K562 (cell line): ENCODE data around the gene SCPEP1. TPM values are rescaled to one million over a fixed set of nuclear protein-coding genes. Genes with fewer than 3 reads are reported as not detected.

Source experiments
- ATAC-seq: fragments of 200-7000 bp; cut with Tn5 transposase; 3 replicates; pipeline ENCODE4 v1.9.1; 2020; ENCODE audit warnings: moderate library complexity
- BruUV-seq: library from RNA; stranded (reverse); fragments of 400-500 nt; replicated peaks from 2 replicates; lab custom pipeline; 2021; lab: Mats Ljungman, UMichigan
- CTCF ChIA-PET: fragments of 300-600 bp; formaldehyde crosslinking; extraction: SDS; loops from one replicate; lab custom pipeline; 2021; ENCODE audit warnings: low intra/inter-chr PET ratio; lab: Yijun Ruan, JAX
- POLR2A ChIA-PET: fragments of 300-600, 350-650 bp; sonication (Branson Sonifier 250); formaldehyde crosslinking; extraction: SDS; loops from one replicate; lab custom pipeline; 2021; ENCODE audit warnings: antibody characterized with exemption, inconsistent platforms; lab: Yijun Ruan, JAX
- DNase-seq, 4 experiments: peaks; one replicate each; pipeline versions ENCODE4 v3.0.0 to v3.0.0-alpha.2; 2011 to 2018; ENCODE audit warnings: low spot score in 3 of 4, mixed read lengths in 3 of 4; ENCODE audit errors: extremely low read depth in 1 of 4
- FAIRE-seq: peaks from 2 replicates; lab custom pipeline; 2011; peaks lifted over from hg19 to GRCh38; lab: Jason Lieb, UNC
- H2AFZ ChIP-seq: 2 replicates; pipeline ENCODE4 v1.6.0; 2011; ENCODE audit warnings: low read depth, low read length, control low read depth, inconsistent platforms
- H3K27ac ChIP-seq: fragments of 200-600 bp; 3 replicates; pipeline ENCODE4 v1.8.0; 2011; ENCODE audit warnings: low read depth, mild to moderate bottlenecking, control low read depth, inconsistent platforms, low read length, moderate library complexity, mixed read lengths; ENCODE audit errors: extremely low read depth
- H3K27me3 ChIP-seq, 2 experiments: fragments of 300-600 bp in 1 of 2; 2 replicates in 1 of 2; 3 replicates in 1 of 2; pipeline versions ENCODE4 v1.6.0 to v1.8.0; 2011; ENCODE audit warnings: inconsistent platforms in 2 of 2, low read length in 2 of 2, mild to moderate bottlenecking in 1 of 2, mixed read lengths in 1 of 2, moderate library complexity in 1 of 2; ENCODE audit not compliant: control insufficient read depth in 2 of 2, insufficient read depth in 2 of 2
- H3K36me3 ChIP-seq: fragments of 300-600 bp; 3 replicates; pipeline ENCODE4 v1.8.0; 2011; ENCODE audit warnings: mild to moderate bottlenecking, low read length, inconsistent platforms; ENCODE audit not compliant: control insufficient read depth, insufficient read depth
- H3K4me1 ChIP-seq, 2 experiments: fragments of 200-600 bp in 1 of 2; replicated peaks in 1 of 2; 2 replicates in 1 of 2; 3 replicates in 1 of 2; pipeline versions ENCODE4 v1.5.1 to v1.8.0; 2011; ENCODE audit warnings: inconsistent platforms in 2 of 2, low read length in 2 of 2, mild to moderate bottlenecking in 1 of 2, mixed read lengths in 1 of 2, moderate library complexity in 1 of 2; ENCODE audit not compliant: control insufficient read depth in 2 of 2, insufficient read depth in 2 of 2
- H3K4me2 ChIP-seq: 2 replicates; pipeline ENCODE4 v1.6.1; 2011; ENCODE audit warnings: low read length, control low read depth, inconsistent platforms, mixed read lengths; ENCODE audit not compliant: insufficient read depth
- H3K4me3 ChIP-seq: fragments of 200-600 bp; sonication (generic), shearing (Covaris generic); 2 replicates; pipeline ENCODE4 v1.5.1; 2016; ENCODE audit warnings: control low read depth, inconsistent platforms
- H3K79me2 ChIP-seq: fragments of 200-600 bp; 3 replicates; pipeline ENCODE4 v1.8.0; 2011; ENCODE audit warnings: low read length, inconsistent platforms; ENCODE audit not compliant: control insufficient read depth, insufficient read depth
- H3K9ac ChIP-seq, 2 experiments: 2 replicates each; pipeline versions ENCODE4 v1.6.0 to v1.6.1; 2011; ENCODE audit warnings: low read depth in 2 of 2, low read length in 2 of 2, control low read depth in 1 of 2, inconsistent platforms in 1 of 2, mild to moderate bottlenecking in 1 of 2, mixed read lengths in 1 of 2; ENCODE audit not compliant: insufficient read depth in 1 of 2
- H3K9me1 ChIP-seq: one replicate; pipeline ENCODE4 v1.6.0; 2011; ENCODE audit warnings: inconsistent platforms, mild to moderate bottlenecking, low read length, moderate library complexity; ENCODE audit not compliant: control insufficient read depth, insufficient read depth
- H3K9me3 ChIP-seq: replicated peaks from 2 replicates; pipeline ENCODE4 v1.5.1; 2011; ENCODE audit warnings: low read depth, low read length, inconsistent platforms; ENCODE audit not compliant: control insufficient read depth, insufficient read depth
- H4K20me1 ChIP-seq: replicated peaks from 2 replicates; pipeline ENCODE4 v1.6.1; 2011; ENCODE audit warnings: low read length, inconsistent platforms, mixed read lengths; ENCODE audit not compliant: control insufficient read depth, insufficient read depth
- BACH1 ChIP-seq: fragments of 200-800 bp; sonication (Bioruptor generic); IDR thresholded peaks from 2 replicates; pipeline ENCODE4 v1.6.1; 2016; ENCODE audit warnings: missing genetic modification characterization, missing compliant biosample characterization
- BRD4 ChIP-seq: fragments of 200-600 bp; sonication (generic); IDR thresholded peaks from 2 replicates; pipeline ENCODE4 v1.6.1; 2017; ENCODE audit warnings: inconsistent platforms
- FOS ChIP-seq: IDR thresholded peaks from 3 replicates; pipeline ENCODE4 v1.6.1; 2011; ENCODE audit not compliant: insufficient read length; ENCODE audit errors: extremely low read depth
- FOXA1 ChIP-seq: fragments of 450-650 bp; IDR thresholded peaks from 2 replicates; pipeline ENCODE4 v1.6.1; 2016; ENCODE audit warnings: mild to moderate bottlenecking, borderline replicate concordance
- FOXK2 ChIP-seq, 2 experiments: fragments of 450-650 bp; IDR thresholded peaks in 1 of 2; conservative IDR thresholded peaks in 1 of 2; 2 replicates each; pipeline ENCODE4 v1.6.1; 2016; ENCODE audit warnings: low read depth in 2 of 2, mild to moderate bottlenecking in 1 of 2
- HCFC1 ChIP-seq: IDR thresholded peaks from 2 replicates; pipeline ENCODE4 v1.6.1; 2012; ENCODE audit warnings: low read depth, low read length, improper control_type of control experiment
- NCOA1 ChIP-seq: fragments of 450-650 bp; IDR thresholded peaks from 2 replicates; pipeline ENCODE4 v1.6.1; 2016; ENCODE audit warnings: low read depth
- NRF1 ChIP-seq, 2 experiments: fragments of 450-650 bp; IDR thresholded peaks in 1 of 2; conservative IDR thresholded peaks in 1 of 2; 2 replicates each; pipeline ENCODE4 v1.6.1; 2014; ENCODE audit warnings: mild to moderate bottlenecking in 2 of 2
- SIN3B ChIP-seq: fragments of 450-650 bp; IDR thresholded peaks from 2 replicates; pipeline ENCODE4 v1.6.1; 2017; ENCODE audit warnings: low read depth, mild to moderate bottlenecking, moderate library complexity
- SMARCA4 ChIP-seq: fragments of 450-650 bp; IDR thresholded peaks from 2 replicates; pipeline ENCODE4 v1.6.1; 2016
- SRF ChIP-seq, 2 experiments: fragments of 250-450, 450-650 bp in 1 of 2; sonication (Bioruptor Pico) in 1 of 2; sonication (generic) in 1 of 2; formaldehyde crosslinking; IDR thresholded peaks; 2 replicates each; pipeline versions ENCODE4 v1.5.0 to v1.5.1; 2020 to 2022; ENCODE audit warnings: mild to moderate bottlenecking in 1 of 2, missing genetic modification reagents in 1 of 2
- SRSF3 ChIP-seq: fragments of 200-400 bp; formaldehyde crosslinking; IDR thresholded peaks from 2 replicates; pipeline ENCODE4 v1.6.1; 2016; ENCODE audit warnings: mild to moderate bottlenecking, low read length, moderate library complexity; ENCODE audit not compliant: insufficient read depth
- STAT5A ChIP-seq: IDR thresholded peaks from 2 replicates; pipeline ENCODE4 v1.6.1; 2012; ENCODE audit warnings: low read length, inconsistent platforms, borderline replicate concordance
- TARDBP ChIP-seq: fragments of 450-650 bp; IDR thresholded peaks from 2 replicates; pipeline ENCODE4 v1.6.1; 2016
- TBL1XR1 ChIP-seq, 2 experiments: IDR thresholded peaks; 2 replicates each; pipeline ENCODE4 v1.6.1; 2012; ENCODE audit warnings: improper control_type of control experiment in 2 of 2, low read length in 2 of 2, mild to moderate bottlenecking in 1 of 2
- U2AF1 ChIP-seq: fragments of 200-400 bp; formaldehyde crosslinking; optimal IDR thresholded peaks from 2 replicates; pipeline ENCODE3; 2017; ENCODE audit warnings: mild to moderate bottlenecking, low read depth, low read length, moderate library complexity
- ZKSCAN1 ChIP-seq: fragments of 150-350 bp; IDR thresholded peaks from 2 replicates; pipeline ENCODE4 v1.6.1; 2016; ENCODE audit warnings: low read depth, low read length
- ZNF121 ChIP-seq: sonication (generic); formaldehyde crosslinking; conservative IDR thresholded peaks from 2 replicates; pipeline ENCODE4 v1.8.0; 2022; ENCODE audit warnings: missing genetic modification reagents
- ZNF324 ChIP-seq: fragments of 250-450 bp; sonication (Bioruptor Pico); IDR thresholded peaks from 2 replicates; pipeline ENCODE4 v1.4.0; 2020; ENCODE audit warnings: mild to moderate bottlenecking
- ZNF696 ChIP-seq: fragments of 250-450 bp; sonication (Bioruptor Pico); conservative IDR thresholded peaks from 2 replicates; pipeline ENCODE4 v1.4.0; 2020; ENCODE audit warnings: mild to moderate bottlenecking, moderate library complexity
- WGBS: fragments of 100-300 bp; shearing (Covaris generic); methylation state at CpG from one replicate; pipeline ENCODE4 v1.1.6; 2016; ENCODE audit warnings: low coverage, mixed read lengths; ENCODE audit not compliant: insufficient coverage; ENCODE audit errors: missing lambda C conversion rate; 5-methylcytosine and 5-hydroxymethylcytosine counted together
- in situ Hi-C: fragments of 300-500 bp; cut with MboI; formaldehyde crosslinking; loops from 4 replicates; pipeline ENCODE4 v1.15.0; 2018; ENCODE audit warnings: inconsistent platforms, mixed read lengths
- intact Hi-C: fragments of 100-400 bp; cut with micrococcal nuclease; formaldehyde crosslinking; loops from 2 replicates; pipeline ENCODE4 v1.14.2; 2022
- polyA plus RNA-seq, 8 experiments: library from polyadenylated mRNA; depleted of rRNA in 4 of 8; stranded (reverse) in 5 of 8; unstranded in 3 of 8; fragments of >200 nt; fragmentation: Nextera tagmentation in 2 of 8; fragmentation: Illumina TruSeq in 1 of 8; extraction: Ambion mirVana in 2 of 8; extraction: Trizol in 1 of 8; gene quantifications; 2 replicates each; pipeline versions ENCODE4 v1.2.1 to v1.2.3, GENCODE V29; 2011 to 2014; ENCODE audit warnings: inconsistent platforms in 1 of 8, missing spikeins in 1 of 8
- total RNA-seq, 7 experiments: library from RNA; depleted of rRNA in 6 of 7; stranded (reverse); fragments of >200 nt in 6 of 7; fragmentation: Illumina TruSeq in 2 of 7; extraction: Trizol in 2 of 7; gene quantifications; 2 replicates each; pipeline versions ENCODE4 v1.2.1 to v1.2.3, GENCODE V29; 2011 to 2021; ENCODE audit warnings: low replicate concordance in 1 of 7
- TF ChIP-seq, protein P1 (sequence below): fragments of 250-450 bp; sonication (Bioruptor Pico); IDR thresholded peaks from 2 replicates; pipeline ENCODE4 v1.5.0; 2021

The SCPEP1 gene
- total and polyA plus RNA-seq, 9 of the 15 experiments (the other 6 are each of a cell fraction or from before 2014, with no cell fraction given) = 5.1 to 14.8 (median 7.2) TPM

DNA sequence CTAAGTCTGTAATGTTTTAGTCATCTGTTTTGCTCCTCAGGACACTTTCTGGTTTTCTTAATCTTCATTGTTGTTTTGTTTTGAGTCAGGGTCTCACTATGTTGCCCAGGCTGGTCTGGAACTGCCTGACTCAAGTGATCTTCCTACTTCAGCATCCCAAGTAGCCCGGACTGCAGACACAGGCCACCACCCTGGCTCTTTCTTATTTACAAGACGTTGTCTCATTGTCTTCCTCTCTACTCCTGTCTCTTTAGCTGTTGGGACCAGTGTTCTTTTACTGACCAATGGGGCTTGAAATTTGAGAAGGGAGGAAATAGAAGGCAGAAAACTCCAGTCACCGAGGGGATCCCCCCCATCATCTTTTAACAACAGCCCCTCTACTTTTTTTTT is 1.2 kb downstream of the SCPEP1 start:
- Histone ChIP-seq H4K20me1 (no peaks in the 10 kb centered on the region), H3K9me3 (no peaks in the 10 kb centered on the region), H3K4me2 (peak overlapping the region; percentile 93; the same call in 1 of the 2 replicates), H3K9ac (no peak overlapping the region), H3K27me3 (no peaks in the 10 kb centered on the region), H2AFZ (peak overlapping the region; percentile 44), H3K9me1 (no peaks in the 10 kb centered on the region), H3K27ac (no peak overlapping the region)
- ChIA-PET CTCF (no interaction called here), POLR2A (interaction anchor here (0.9 to 1.7 kb wide), 4 partner anchors 12 to 106 kb away, joined by 3 to 7 read pairs (median 5); partner anchors contain the start of genes AKAP1 and COIL)
- in situ Hi-C loops = no loop called here
- intact Hi-C loops = no loop called here
- FAIRE-seq = peak; percentile 46
- TF ChIP-seq TARDBP (no peak), FOS (no peak), NCOA1 (no peak), FOXA1 (no peak), FOXK2 (conservative IDR thresholded peaks at IDR 0.05 in 1 of 2, IDR thresholded peaks at IDR 0.05 in 1 of 2; ENCODE audit: low read depth in 2 of 2) (0 out of 4 replicates have a peak, but pooled peaks of 1 of the 2 experiments have one; percentile 13), SRF (CRISPR knock-in tag; IDR thresholded peaks at IDR 0.05) (no peak), HCFC1 (no peak), ZNF696 (CRISPR knock-in tag) (no peak), TBL1XR1 (IDR thresholded peaks at IDR 0.05; ENCODE audit: low read length in 2 of 2) (no peak), ZKSCAN1 (no peak), SRSF3 (no peak), ZNF121 (CRISPR knock-in tag) (0 out of 2 replicates have a peak, but pooled peaks have one; percentile 18), STAT5A (no peak), ZNF324 (no peak), NRF1 (conservative IDR thresholded peaks at IDR 0.05 in 1 of 2, IDR thresholded peaks at IDR 0.05 in 1 of 2) (0 out of 4 replicates have a peak, but pooled peaks of 1 of the 2 experiments have one; percentile 0), SIN3B (no peak), SMARCA4 (no peak), BRD4 (no peak), U2AF1 (no peak), BACH1 (tag) (no peak)
- TF ChIP-seq, protein P1, sequence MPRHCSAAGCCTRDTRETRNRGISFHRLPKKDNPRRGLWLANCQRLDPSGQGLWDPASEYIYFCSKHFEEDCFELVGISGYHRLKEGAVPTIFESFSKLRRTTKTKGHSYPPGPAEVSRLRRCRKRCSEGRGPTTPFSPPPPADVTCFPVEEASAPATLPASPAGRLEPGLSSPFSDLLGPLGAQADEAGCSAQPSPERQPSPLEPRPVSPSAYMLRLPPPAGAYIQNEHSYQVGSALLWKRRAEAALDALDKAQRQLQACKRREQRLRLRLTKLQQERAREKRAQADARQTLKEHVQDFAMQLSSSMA (CRISPR knock-in tag) = no peak
- TF ChIP-seq, all 486 proteins: peak for 3
- no TSS peak for BruUV-seq
- ATAC-seq = no peak
- 12% methylated on average over 3 of the region's 3 CpGs for WGBS
- H3K79me2 ChIP-seq = no peaks in the 10 kb centered on the region
- DNase-seq = peak in 2 of 4 experiments; percentile 9 to 27
- no peaks in the 10 kb centered on the region for H3K36me3 ChIP-seq
- H3K4me1 ChIP-seq = peaks cover 19 to 27% of the 10 kb centered on the region in 2 experiments; a peak in 4 of 5 replicates
- H3K4me3 ChIP-seq = no peak overlapping the region
